Activated CD8-positive, alpha-beta memory T cell treated with anti-CD3 and anti-CD28 coated beads, Interleukin-2, amount 50 U/mL, for 4 hours (primary cell): ENCODE results near the gene PFDN1.
"Not testable (repeated sequence)": the region's sequence is repeated elsewhere in the genome, so short reads cannot be mapped to it uniquely, and the experiment has no call there.

ENCODE experiments used
- DNase-seq: peaks from one replicate; pipeline ENCODE4 v3.0.0-alpha.2; 2020

The PFDN1 gene

GRCh38 chr5:140207250-140207964 is 95.5 kb downstream of the PFDN1 start:
- no peak for DNase-seq

GRCh38 chr5:140205952-140206351 is 96.9 kb downstream of the PFDN1 start:
- DNase-seq = no peak

GRCh38 chr5:140205216-140205615 is 97.7 kb downstream of the PFDN1 start:
- DNase-seq = no peak

- no peak for DNase-seq
Measured at GRCh38 chr5:140202610-140203009, 100.3 kb downstream of the PFDN1 start.

GRCh38 chr5:140202078-140202477 is 100.8 kb downstream of the PFDN1 start:
- DNase-seq = no peak

- DNase-seq = not testable (repeated sequence)
Measured at GRCh38 chr5:140198915-140199314, 104.0 kb downstream of the PFDN1 start.

- DNase-seq = no peak
Measured at GRCh38 chr5:140197023-140197422, 105.9 kb downstream of the PFDN1 start.

GRCh38 chr5:140196115-140196814 is 106.6 kb downstream of the PFDN1 start:
- DNase-seq = no peak
